SHP77 treated with DMSO at 0.1 percent for 48 hours (cell line): Measurements from ENCODE around the gene KRT13.

Experiments
- DNase-seq: peaks from one replicate; lab custom pipeline; 2025; lab: John Stamatoyannopoulos, UW

Gene KRT13

DNA sequence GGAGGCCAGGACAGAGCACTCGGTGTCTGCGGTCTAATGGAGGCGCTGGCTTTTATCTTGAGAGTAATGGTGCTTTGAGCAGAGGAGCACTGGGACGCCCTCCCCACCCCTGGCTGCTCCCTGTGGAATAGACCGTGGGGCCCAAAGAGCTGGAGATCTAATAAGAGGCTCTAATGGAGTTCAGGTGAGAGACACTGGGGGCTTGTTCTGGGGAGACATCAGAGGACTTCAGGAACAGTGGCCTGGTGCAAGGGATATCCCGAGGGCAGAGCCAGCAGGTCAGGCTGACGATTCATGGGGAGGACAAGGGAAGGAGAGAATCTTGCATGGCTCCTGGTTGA is 32.2 kb upstream of the KRT13 start:
- DNase-seq = no peak

GRCh38 chr17:41536741-41537613 is 31.6 kb upstream of the KRT13 start:
- no peak for DNase-seq

DNA sequence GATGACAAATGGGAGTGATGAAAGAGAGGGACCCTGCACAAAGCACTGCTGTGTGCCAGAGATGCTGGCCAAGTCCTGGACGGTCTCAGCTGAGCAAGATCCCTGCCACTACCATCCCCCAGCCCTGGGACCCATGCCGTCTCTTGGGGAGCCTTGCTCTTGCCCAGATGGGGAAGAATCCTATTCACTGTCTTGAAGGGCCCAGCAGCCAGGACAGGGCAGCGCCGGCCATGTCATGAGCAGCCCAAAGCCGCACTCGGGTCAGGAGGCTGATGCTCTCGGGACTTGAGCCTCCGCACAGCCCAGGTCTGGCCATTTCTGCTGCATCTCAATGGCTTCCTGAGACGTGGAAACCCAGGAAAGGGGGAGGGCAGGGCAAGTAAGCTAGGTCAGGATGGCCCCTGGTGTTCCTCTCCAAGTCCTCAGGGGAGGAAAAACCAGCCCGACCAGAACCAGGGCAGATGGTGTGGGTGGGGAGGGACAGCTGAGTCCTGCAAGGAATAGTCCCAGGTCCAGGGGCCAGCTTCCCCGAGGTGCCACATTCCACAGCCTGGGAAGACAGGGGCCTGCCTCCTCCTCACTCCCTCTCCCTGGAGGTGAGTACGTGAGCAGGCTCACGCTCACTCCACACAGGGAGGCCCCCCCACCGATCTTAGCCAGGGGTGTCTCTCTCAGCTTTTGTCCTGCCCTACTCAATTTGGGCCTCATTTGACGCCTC is 30.5 kb upstream of the KRT13 start:
- DNase-seq = no peak

DNA sequence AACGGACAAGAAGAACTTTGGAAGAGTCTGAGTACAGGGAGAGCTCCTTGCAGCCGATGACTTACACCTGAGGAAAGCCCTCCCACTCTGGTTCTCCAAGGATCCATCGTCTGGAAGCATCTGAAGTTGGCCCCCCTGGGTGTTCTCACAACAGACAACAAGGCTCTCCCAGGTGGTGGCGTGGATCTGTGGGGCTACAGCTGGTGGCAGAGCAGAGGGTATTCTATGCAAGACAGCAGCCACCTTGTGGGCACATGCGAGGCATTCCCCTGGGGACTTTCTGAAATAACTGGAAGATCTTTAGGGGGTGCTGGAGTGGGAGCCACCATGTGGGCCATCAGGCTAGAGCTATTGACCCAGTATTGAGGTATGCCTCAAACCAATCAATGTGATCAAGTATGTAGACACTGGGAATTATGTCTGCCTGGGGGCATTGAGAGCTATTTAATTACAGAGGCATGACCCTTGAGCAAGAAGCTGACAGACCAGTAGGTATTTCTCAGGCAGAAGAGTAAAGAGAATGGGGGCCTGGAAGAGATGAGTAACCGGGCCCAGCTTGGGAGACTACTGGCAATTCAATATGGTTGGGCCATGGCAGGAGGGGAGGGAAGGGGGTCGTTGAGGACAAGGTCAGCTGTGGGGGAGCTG is 29.6 kb upstream of the KRT13 start:
- DNase-seq = no peak

- no peak for DNase-seq
These were observed 28.2 kb upstream of the KRT13 start for GRCh38 chr17:41533613-41534012.

GRCh38 chr17:41532947-41533570 is 27.6 kb upstream of the KRT13 start:
- DNase-seq = no peak

GRCh38 chr17:41531993-41532392 is 26.6 kb upstream of the KRT13 start:
- DNase-seq = no peak

GRCh38 chr17:41530062-41531048 is 24.9 kb upstream of the KRT13 start:
- DNase-seq = no peak

DNA sequence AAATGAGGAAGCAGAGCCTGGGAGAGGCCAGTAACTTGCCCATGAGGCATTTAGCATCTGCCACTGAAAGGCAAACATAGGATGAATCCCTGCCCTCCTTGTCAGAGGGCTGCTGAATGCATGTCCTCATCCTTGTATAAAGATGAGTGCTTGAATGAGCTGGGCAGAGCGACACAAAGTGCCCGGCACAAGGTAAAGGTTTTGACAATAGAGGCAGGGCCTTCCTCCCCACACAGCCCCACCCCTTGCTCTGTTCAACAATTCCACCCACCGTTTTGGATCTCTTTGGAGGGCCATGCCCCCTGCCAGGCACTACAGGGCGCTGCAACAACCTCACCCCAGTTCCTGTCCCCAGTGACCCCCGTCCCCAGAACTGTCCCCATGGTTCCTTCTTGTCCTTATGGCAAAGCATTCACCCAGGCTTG is 24.1 kb upstream of the KRT13 start:
- no peak for DNase-seq

GRCh38 chr17:41528959-41529353 is 23.5 kb upstream of the KRT13 start:
- no peak for DNase-seq

DNA sequence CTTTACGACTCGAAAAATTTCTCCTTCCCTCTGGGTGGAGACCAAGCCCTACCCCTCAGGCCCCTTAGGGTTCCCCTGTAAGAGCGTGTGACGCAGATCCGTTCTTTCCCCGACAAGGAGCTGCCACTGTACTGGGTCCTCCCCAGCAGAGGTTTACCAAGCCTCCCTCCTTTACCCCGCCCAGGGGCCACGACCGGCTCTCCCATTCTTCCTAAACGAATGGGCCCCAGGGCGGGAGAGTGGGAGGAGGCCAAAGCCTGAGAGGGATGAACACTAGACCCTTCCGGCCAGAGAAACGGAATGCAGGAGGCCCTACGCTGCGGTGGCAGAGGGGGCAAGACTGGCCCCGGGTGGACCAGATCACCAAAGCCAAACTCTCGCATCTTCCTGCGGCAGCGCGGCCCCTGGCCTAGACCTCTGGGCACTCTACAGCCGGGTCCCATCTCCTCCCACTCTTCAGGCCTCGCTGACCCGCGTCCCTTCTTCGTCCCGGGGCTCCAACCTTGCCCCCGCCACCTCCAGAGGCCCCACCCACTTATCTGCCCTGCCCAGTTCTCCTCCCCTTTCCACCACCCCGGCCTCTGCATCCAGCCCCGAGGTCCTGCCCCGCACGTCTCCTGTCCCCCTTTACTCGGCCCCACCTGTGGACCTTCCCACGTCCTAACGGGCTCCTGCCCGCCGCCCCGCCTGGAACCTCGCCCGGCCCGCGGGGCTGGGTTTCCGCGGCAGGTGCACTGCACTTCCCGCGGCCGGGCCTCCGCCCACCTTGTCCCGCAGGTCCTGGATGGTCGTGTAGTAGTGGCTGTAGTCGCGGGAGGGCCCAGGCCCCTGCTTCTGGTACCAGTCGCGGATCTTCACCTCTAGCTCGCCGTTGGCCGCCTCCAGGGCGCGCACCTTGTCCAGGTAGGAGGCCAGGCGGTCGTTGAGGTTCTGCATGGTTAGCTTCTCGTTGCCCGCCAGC is 21.9 kb upstream of the KRT13 start:
- DNase-seq = no peak

DNA sequence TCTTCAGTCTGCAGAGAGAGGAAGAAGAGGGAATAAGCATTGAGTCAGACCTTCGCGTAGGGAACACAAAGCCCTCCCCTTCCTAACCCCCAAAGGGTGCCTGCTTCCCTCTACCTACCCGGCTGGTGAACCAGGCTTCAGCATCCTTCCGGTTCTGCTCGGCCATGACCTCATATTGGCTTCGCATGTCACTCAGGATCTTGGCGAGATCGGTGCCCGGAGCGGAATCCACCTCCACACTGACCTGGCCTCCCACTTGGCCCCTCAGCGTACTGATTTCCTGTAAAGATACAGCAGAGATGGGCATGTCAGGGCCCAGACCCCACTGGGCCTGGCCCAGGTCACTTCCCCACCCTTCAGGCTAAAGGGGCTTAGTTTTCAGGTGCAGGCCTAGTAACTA is 18.8 kb upstream of the KRT13 start:
- DNase-seq = no peak

DNA sequence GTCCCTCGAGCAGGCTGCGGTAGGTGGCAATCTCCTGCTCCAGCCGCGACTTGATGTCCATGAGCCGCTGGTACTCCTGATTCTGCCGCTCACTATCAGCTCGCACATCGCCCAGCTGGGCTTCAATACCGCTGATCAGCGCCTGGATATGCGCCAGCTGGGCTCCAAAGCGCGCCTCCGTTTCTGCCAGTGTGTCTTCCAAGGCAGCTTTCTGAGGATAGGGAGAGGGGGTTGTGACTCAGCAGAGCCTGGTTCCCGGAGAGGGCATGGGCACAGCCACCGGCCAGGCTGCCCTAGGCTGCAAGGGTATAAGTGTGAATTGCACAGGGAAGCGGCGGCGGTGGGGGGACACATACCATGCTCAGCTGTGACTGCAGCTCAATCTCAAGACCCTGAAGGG is 18.4 kb upstream of the KRT13 start:
- no peak for DNase-seq

DNA sequence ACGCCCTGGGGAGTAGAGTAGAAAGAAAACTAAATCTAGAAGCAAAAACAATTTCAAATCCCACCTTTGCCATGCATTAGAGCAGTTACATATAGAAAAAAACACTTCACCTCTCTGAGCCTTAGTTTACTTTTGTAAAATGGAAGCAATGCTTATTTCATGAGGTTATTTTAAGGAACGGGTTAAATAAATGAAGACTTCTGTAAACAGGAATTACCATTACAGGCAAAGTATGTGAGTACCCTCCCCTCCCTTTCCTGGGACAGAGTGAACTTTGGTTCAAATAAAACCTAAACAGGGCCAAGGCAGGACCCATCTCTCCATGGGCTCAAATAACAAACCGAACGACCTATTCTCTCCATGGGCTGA is 17.8 kb upstream of the KRT13 start:
- DNase-seq = no peak

- no peak for DNase-seq
These were observed 17.2 kb upstream of the KRT13 start for GRCh38 chr17:41522301-41523224.

- no peak for DNase-seq
These were observed 16.3 kb upstream of the KRT13 start for GRCh38 chr17:41521574-41522261.

DNA sequence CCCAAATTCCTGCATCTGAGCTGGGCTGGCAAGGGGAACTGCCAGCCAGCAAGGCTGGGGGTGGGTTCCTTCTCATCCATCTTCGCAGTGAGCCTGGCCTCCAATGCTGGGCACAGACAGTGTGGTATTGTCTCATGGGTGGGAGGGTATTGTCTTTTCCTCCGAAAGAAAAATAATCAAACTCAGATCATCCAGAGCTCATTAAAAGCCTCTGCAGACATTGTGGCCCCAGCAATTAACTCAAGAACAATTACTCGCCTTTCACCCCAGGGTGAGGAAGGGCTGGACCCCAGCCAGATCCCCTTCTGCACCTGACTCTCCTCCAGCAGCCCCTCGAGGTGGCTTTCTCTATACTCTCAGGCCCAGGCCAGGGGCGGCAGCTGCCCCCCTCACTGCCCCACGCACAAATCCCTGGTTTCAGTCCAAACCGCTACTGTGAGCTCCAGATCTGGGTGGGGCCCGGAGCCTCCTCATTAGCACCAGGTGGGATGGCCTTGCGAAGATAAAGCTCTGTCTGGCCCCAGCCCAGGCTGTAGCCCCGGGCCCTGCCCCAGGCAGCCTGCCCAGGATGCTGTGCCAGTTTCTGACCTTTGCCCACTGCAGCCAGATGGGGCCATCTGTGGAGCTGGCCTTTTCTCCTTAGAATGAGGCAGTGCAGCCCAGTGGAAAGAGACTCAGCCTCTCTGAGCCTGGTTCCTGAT is 15.6 kb upstream of the KRT13 start:
- DNase-seq = no peak
